AG10803 (cell line): ENCODE results near the gene RADIL.

Experiments used
- DNase-seq: peaks from one replicate; pipeline ENCODE4 v3.0.0; 2010; ENCODE audit warnings: low read depth
- H3K4me3 ChIP-seq: 2 replicates; pipeline ENCODE4 v1.5.1; 2011; ENCODE audit warnings: mild to moderate bottlenecking, low read length, control low read depth
- TF ChIP-seq, protein P1 (sequence below): conservative IDR thresholded peaks from 2 replicates; pipeline ENCODE4 v1.5.1; 2011; ENCODE audit warnings: mild to moderate bottlenecking, low read length, control low read depth, inconsistent platforms

RADIL gene

DNA sequence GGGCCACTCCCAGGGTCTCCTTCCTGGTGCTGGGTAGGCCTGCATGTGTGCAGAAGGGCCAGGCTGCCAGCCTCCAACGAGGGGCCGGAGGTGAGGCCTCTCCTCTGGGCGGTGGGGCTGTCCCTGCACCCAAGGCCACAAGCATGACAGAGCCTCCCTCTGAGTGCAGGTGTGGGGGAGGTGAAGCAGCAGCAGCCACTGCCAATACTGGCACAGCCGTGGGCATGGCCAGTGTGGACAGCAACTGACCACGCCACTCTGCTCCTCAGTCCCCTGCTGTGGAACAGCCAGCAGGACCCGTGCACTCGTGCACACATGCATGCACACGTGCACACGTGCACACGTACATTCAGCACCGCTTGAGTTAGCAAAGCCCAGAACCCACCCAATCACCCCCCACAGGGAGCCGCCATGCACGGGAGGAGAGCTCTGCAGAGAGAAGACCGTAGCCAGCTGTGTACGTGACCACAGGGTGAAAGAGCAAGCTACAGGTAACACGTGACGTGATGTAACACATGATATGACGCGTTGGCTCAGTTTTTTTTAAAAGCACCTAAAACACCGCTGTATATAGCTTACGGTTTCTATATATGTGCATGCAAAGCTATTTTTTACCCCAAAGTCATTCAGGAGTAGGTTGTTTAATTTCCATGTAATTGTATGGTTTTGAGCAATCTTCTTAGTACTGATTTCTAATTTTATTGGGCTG is 44.7 kb downstream of the RADIL start:
- no peak overlapping the region for H3K4me3 ChIP-seq
- DNase-seq = no peak
- TF ChIP-seq, protein P1, sequence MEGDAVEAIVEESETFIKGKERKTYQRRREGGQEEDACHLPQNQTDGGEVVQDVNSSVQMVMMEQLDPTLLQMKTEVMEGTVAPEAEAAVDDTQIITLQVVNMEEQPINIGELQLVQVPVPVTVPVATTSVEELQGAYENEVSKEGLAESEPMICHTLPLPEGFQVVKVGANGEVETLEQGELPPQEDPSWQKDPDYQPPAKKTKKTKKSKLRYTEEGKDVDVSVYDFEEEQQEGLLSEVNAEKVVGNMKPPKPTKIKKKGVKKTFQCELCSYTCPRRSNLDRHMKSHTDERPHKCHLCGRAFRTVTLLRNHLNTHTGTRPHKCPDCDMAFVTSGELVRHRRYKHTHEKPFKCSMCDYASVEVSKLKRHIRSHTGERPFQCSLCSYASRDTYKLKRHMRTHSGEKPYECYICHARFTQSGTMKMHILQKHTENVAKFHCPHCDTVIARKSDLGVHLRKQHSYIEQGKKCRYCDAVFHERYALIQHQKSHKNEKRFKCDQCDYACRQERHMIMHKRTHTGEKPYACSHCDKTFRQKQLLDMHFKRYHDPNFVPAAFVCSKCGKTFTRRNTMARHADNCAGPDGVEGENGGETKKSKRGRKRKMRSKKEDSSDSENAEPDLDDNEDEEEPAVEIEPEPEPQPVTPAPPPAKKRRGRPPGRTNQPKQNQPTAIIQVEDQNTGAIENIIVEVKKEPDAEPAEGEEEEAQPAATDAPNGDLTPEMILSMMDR = no peak

DNA sequence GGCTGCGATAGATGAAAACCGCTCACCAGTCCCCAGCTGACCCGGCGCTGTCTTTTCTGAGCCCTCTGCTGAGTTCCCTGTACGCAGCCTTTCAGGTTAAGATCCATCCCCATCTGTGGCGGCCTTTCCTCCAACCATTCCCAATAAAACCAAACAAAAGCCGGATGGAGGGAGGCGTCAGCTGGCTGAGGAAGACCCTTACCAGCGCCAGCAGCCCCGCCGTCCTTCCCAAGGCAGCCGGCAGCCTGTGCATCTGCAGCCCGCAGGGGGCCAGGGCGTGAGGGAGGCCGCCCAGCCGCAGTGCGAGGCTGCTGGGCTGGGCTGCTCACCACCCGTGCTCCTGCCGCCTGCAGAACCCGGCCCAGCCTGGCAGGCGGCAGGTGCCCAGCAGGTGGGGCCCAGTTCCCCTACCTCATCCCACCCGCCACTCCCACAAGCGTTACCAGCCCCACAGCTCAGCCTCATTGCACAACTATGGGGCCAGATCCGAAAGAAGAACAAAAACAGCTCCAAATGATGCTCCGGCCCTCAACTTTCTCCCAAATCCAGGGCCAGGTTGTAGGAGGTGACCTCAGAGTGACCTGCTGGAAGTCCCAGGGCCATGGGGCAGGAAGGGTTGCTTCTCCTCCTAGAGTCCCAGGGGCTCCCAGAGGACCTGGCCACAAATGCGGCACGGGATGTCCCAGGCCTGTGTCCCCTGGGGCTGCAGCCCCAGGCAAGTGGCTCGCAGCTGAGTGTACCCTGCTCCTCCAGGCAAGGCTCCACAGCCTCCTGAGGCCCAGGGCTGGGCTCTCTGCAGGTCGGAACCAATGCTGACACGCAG is 45.5 kb downstream of the RADIL start:
- no peak for DNase-seq
- TF ChIP-seq, protein P1 = no peak
- no peak overlapping the region for H3K4me3 ChIP-seq

DNA sequence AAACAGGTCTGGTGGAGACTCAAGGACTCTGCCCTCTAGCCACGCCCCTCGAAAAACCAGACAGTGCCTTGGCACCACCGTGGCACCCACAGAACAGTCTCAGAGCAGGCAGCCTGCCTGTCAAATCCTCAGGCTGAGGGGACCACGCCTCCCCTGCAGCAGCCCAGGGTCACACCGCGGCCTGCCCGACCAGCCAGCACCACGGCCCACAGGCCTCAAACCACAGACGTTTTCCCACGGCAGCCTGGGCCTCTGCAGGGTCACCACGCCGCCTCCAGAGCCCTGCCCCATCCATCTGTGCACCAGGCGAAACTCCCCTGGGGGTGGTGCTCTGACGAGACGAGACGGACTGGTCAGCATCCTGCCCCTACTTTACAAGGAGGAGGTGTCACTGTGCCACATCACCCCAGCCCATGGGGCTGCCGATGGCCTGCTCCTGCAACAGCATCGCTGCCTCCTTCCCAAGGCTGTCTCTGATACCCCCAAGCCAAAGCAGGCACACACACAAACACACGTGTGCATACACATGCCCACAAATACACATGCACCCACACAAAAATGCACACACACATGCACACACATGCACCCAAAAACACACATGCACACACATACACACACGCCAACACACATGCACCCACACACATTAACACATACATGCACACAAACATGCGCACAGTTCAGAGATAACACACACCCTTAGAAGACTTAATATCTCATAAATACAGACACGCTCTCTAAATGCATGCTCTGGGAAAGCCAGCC is 46.3 kb downstream of the RADIL start:
- DNase-seq = no peak
- no peak overlapping the region for H3K4me3 ChIP-seq
- TF ChIP-seq, protein P1 = no peak

DNA sequence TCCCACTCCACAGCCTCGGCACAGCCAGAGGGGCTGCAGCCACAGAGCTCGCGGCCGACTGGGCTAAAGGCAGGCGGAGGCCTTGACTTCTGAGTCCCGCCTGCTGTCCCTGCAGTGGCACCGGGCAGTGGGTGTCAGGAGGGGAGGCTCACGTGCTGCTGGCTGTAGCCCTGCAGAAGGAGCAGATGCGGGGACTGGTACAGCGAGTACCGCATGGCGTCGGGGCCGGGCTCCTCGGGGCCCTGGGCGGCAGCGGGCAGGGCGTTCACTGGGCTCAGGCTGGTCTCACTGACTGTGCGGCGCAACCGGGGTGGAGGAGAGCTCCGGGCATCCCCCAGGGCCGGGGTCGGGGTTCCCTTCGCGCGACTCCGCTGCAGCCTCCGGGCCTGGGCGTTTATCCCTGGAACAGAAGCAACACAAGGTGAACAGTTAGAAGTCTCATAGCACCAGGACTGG is 47.3 kb downstream of the RADIL start:
- TF ChIP-seq, protein P1 = no peak
- no peak overlapping the region for H3K4me3 ChIP-seq
- no peak for DNase-seq

DNA sequence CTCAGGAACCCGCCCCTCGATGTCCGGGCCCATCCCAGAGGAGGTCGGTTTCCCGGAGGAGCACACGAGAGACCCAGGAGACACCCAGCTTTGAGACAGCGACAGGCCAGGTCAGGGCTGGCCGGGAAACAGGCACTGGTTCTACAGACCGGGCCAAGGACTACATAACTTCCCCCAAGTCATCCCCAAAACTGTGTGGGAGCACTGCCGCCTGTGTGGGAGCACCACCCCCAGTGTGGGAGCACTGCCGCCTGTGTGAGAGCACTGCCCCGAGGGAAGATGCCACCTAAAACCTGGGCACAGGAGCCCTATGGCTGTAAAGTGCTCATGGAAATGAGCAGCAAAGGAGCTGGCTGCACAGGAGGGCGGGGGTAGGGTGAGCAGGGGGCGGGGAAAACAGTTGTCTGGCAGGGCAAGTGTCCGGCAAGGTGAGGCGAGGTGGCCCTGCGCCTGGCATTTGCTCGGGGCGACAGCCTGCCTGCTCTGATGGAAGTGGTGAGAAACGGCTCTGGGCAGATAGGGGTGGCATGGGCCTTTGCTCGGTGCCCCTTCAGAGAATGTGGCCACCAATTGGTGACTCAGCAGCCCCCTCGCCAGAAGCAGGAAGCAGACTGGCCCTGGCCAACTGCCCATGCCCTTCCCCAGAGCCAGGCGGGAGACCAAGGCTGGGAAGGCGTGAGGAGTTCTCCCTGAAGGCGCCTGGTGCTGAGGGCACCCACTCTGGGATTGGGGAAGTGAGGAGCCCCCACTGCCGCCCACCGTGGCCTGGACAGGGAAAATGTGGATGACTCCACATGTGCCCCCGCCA is 47.9 kb downstream of the RADIL start:
- no peak for DNase-seq
- H3K4me3 ChIP-seq = no peak overlapping the region
- TF ChIP-seq, protein P1 = no peak

DNA sequence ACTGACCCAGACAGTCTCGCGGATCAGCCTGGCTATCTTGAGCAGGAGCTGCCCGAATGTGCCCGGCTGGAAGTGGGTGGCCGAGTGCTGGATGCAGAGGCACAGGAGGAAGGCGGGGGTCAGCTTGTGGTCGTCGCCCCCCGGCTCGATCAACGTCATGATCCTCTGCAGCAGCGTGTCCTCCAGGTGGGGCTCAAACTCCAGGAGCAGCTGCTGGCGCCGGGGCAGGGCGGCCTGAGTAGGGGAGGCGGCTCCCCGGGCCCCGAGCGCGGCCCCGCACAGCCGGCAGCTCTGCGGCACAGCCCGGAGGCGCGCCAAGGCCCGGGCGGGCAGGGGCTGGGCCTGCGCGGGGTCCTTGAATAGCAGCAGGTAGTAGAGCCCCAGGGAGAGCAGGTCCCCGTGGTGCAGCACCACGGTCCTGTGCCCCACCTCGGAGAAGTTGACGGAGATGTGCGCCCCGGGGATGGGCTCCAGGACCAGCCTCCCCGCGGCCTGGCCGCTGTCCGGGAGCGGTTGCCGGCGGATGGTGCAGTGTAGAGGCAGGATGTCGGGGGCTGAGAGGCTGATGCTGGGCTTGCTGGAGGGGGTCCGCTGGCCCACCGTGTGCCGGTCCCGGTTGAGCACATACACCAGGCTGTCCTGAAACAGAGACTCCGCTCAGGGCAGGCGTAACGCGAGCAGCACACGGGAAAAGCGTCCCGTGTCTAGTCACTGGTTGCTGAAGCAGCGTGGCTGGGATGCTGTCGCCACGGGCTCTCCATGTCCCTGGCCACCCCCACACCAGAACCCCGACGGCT is 48.7 kb downstream of the RADIL start:
- no peak overlapping the region for H3K4me3 ChIP-seq
- DNase-seq = no peak
- TF ChIP-seq, protein P1 = no peak
